H4 (cell line): ENCODE results near the gene AKR1E2. TPM values are rescaled to one million over a fixed set of nuclear protein-coding genes. Genes with fewer than 3 reads are reported as not detected.

Experiments
- DNase-seq: peaks from one replicate; pipeline ENCODE4 v3.0.0-alpha.2; 2015; ENCODE audit warnings: low spot score
- total RNA-seq: library from RNA; depleted of rRNA; stranded (reverse); fragments of >200 nt; shearing (Covaris generic); gene quantifications from 2 replicates; pipeline ENCODE4 v1.2.3, GENCODE V29; 2014; rRNA removed

Gene AKR1E2
- total RNA-seq, result not detected in 2 replicates

- no peak for DNase-seq
Observed at GRCh38 chr10:4825868-4826791, at the start of gene AKR1E2. TSS of gene AKR1E2 (plus strand) at chr10:4826207. CDS start at chr10:4826325, 118 bp downstream.

DNA sequence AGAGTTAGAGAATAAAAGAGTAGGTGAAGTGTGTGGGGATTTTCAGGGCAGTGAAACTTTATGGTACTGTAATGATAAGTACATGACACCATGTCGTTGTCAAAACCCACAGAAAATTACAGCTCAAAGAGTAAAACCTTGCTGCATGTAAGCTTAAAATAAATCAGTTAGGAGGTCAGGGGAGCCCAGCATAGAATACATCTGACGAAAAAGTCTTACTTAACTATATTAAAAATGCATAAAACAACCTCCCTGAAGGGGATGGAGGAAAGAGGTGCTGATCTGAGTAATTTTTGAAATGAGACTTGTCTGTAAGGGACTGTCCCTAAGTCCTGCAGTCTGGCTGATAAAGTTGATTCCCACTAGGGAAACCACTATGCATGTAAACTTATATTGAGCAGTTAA lies 49.8 kb upstream of the AKR1E2 start:
- DNase-seq, result no peak

GRCh38 chr10:4778761-4779160 lies 47.2 kb upstream of the AKR1E2 start:
- DNase-seq, result no peak

- no peak for DNase-seq
Observed at GRCh38 chr10:4780091-4780490, 45.9 kb upstream of the AKR1E2 start.

GRCh38 chr10:4780782-4781181 lies 45.2 kb upstream of the AKR1E2 start:
- no peak for DNase-seq

DNA sequence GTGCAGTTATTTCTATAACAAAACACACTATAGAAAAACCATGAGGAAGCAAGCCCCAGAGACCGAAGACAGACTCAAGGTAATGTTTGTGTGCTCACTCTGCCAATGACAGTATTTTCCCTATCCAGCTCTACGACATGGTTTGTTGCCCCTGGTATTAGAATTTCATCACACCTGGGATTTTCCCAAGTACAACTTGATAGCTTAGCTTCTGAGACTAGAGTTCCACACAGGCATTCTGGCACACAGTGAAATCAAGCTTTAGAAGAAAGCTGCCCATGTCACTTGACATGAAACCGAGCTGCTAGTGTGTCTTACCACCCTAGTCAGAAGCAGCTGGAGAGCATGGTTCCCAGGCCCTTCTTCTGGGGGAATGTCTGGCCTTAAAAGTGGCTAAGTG lies 44.1 kb upstream of the AKR1E2 start:
- DNase-seq, result no peak

DNA sequence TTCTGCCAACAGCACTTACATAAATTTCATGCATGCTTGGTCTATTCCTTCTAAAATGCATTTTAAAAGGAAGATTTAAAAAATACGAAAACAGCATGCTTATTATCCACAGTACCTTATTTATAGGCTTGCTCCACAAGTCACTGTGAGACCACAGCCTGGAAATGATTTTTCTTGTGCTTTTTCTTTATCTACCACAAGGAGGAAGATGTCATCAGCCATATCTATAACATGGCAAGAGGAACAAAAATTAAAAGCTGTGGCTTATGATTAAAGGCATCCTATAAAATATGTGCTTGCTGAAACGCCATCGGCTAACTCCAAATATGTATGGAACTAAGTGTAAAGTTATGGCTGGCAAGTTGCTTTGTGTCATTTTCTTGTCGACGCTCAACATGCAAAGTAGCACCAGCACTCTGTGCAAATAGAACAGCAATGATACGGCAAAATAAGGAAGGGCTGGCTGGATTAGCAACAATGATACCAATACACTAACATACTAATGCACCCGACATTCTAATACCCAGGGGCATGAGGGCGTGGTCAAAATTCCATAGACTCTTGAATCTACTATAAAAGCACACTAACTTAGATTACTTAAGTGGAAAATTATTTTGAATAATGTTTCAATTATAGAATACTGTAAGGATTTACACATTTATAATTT lies 41.2 kb upstream of the AKR1E2 start:
- DNase-seq, result no peak

- DNase-seq, result no peak
Observed at GRCh38 chr10:4786043-4786839, 39.8 kb upstream of the AKR1E2 start.

- DNase-seq, result no peak
Observed at GRCh38 chr10:4790045-4790444, 36.0 kb upstream of the AKR1E2 start.

- no peak for DNase-seq
Observed at GRCh38 chr10:4790922-4791321, 35.1 kb upstream of the AKR1E2 start.

DNA sequence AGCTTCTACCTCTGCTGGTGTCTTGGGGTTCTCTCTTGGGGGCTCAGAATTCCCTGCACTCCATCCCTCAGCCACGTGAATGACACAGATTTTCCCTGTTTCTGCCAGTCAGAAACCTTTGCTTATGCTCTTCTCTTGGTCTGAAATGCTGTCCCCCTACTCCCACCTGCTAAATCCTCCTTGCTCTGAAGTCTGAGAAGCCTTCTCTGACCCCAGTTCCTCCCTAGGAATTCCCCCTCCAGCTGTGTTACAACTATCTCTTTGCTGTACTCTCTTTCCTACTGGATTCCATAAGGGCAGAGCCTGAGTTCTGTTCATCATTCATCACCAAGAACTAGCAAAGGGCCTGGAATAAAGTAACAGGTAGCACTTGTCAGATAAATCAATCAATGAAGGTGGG lies 33.6 kb upstream of the AKR1E2 start:
- no peak for DNase-seq

DNA sequence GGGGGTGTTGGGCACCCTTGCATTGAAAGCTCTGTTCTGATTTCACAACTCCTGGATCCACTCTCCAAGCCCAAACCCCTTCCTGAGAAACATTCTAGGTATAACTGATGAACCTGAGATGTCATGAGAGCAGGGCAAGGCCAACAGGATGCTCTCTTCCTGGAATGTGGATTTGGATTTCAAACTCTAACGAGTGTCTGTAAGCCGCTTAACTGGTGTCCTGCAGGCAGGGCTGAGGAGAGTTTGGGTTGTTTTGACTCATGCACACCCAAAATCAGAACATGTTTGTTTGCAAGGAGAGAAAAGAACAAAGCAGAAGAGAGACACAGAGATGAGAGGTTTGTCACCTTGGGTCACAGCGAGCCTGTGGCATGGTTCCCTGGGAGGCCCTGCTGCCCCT lies 24.6 kb upstream of the AKR1E2 start:
- no peak for DNase-seq

DNA sequence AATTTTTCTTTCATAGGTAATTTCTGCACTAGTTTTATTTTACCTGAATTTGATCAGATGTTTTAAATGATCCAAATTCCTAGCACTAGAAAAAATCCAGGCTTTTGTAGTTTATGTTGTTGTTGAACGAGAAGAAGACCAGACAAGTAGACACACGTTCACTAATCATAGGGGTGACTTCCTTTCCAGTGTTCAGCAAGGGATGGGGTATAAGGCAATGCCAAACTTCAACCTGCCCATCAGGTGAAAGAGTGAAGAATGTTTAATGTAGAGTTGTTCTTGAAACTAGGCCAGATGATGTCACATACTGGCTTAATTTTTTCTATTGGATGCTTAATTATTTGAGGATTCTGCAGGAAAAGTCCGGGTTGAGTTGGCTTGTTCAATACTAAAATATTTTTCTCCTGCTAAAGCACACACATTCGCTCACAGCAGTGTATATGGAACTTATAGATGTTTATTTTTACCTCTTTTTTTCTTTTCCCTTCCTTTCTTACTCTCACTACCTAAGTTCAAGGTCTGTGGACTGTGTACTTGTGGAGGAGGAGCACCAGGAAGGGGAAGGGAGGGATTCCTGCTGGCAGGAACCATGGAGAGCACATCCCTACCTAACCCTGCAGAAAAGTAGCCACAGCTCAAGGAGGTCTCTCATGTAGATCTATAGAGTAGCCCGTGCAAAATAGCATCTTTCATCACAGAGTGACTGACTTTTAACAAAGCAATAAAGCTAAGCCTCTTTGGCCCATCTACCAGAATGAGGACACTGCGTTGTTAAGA lies 23.1 kb upstream of the AKR1E2 start:
- DNase-seq, result no peak

DNA sequence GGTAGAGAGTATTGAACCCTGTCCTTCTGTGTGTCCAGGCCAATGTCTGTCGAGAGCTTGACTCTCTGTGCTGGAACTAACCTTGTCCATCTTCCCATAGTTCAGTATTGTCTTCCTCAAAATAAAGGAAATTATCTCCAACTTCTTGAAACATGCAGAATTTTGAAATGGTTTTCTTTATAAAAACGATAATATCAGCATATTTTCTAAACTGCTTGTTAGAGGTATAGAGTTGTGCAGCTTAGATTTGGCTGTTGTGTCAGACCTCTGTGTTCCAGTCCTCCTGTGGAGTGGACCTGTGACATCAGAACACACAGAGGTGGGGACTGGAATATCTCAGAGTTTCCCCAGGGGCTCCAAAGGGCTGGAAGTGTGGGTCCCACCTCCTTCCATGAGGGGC lies 22.2 kb upstream of the AKR1E2 start:
- no peak for DNase-seq

GRCh38 chr10:4804465-4804864 lies 21.5 kb upstream of the AKR1E2 start:
- DNase-seq, result no peak

DNA sequence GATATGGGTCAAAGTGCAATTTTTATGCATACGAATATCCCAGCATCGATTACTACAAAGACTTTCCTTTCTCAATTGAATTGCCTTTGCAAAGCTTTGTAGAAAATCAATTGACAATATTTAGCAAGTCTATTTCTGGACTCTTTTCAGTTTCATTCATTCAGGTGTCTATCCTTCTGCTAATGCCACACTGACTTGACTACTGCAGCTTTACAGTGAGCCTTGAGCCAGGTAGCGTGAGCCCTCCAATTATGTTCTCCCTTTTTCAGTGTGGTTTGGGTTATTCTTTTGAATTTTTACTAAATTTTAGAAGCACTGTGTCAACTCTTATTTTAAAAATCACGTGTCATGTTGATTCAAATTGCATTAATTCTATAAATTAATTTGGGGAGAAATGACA lies 19.5 kb upstream of the AKR1E2 start:
- no peak for DNase-seq

DNA sequence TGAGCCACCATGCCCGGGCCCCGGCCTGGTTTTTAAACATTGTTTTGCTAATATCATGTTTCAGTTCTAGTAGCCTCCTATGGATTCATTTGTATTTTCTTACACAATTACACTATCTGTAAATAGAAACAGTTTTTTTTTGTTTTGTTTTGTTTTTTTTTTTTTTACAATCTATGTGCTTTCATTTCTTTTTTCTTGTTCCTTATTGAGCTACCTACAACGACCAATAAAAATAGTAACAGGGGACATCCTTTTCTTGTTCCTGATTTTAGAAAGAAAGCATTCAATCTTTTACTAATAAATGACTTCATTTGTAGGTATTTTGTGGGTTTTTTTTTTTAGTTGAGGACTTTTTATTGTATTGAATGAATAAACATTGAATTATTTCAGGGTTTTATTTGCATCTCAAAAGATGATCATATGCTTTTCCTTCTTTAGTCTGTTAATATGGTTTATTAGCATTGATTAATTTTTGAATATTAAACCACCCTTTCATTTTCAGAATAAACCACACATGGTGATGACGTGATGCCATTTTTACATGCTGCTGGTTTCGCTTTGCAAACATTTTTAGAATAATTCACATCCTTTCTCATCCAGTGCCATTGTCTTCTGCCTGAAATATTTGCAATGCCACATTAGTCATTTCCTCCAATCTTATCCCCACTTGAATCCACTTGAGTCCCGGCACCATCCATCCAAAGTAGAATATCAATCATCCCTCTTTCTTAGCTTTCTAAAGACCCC lies 18.1 kb upstream of the AKR1E2 start:
- peak; percentile 31 for DNase-seq

- DNase-seq, result no peak
Observed at GRCh38 chr10:4809156-4809555, 16.9 kb upstream of the AKR1E2 start.

GRCh38 chr10:4810092-4810491 lies 15.9 kb upstream of the AKR1E2 start:
- DNase-seq, result peak; percentile 32

DNA sequence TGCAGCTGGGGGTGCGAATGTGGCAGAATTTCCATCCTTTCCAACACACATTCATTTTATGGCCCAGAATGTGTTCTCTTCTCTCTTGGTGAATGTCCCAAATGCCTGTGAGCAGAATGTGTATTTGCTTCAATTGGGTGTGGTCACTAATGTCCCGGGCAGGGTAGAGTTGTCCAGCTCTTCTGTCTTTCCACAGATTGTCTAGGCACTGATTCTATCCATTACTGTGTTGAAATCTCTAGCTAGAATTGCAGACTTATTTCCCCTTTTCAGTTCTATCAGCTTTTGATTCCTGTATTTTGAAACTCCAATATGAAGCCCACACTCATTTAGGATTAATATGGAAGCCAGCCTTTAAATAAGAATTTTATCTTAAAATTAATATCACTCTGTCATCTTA lies 14.0 kb upstream of the AKR1E2 start:
- DNase-seq, result no peak

DNA sequence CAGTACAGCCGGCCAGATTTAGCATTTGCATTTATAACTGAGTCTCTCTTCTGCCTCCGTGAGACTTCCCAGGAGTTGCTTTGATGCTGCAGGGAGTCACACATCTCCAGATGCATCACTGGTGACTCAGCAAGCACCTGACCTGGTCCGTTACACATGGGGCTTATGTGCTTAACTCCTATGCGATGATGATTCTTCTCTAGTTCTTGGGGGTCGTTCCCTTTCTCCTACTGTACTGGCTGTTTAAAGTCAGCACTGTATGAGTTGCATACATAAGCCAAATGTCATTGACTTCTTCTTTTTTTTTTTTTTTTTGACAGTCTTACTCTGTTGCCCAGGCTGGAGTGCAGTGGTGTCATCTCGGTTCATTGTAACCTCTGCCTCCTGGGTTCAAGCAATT lies 13.0 kb upstream of the AKR1E2 start:
- peak; percentile 55 for DNase-seq
